ENCODE data around the gene CDK16.
A peak's percentile ranks its signal among the peaks of the same experiment; 100 is the strongest.

The CDK16 gene

DNA sequence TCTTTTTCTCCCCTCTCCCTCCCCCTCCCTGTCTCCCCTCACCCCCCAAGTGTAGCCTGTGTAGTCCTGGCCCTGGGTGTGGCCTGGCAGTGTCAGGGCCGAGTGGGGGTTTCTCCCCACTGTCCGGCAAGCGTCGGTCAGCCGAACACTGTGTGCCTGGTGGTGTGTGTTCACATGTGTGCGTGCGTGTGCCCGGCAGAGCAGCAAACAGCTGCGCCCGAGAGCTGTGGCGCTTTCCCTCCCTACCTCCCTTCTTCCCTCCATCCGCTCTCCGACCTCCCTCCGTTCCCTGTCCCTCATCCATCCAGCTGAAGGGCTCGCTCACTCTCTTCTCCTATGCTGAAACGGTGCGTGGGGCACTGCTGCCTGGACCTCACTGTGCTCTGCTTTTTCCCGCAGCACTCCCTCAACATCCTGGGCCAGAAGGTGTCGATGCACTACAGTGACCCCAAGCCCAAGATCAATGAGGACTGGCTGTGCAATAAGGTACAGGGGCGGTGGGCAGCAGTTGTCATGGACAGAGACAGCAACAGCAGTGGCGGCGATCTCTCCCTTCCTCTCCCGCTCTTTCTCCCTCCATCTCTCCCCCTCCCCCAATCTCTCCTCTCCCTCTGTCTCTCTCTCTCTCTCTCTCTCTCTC, 42.3 kb upstream of the CDK16 start:
- H3K4me3 Mint-ChIP-seq, result no peak overlapping the region
- no peak overlapping the region for H3K27ac Mint-ChIP-seq
- peaks cover 10% of the 10 kb centered on the region for H3K27me3 Mint-ChIP-seq (ENCODE audit: low read depth, poor library complexity)
- H3K9me3 Mint-ChIP-seq, result peaks cover 56% of the 10 kb centered on the region
- DNase-seq, result no peak
- TF ChIP-seq, protein P1, sequence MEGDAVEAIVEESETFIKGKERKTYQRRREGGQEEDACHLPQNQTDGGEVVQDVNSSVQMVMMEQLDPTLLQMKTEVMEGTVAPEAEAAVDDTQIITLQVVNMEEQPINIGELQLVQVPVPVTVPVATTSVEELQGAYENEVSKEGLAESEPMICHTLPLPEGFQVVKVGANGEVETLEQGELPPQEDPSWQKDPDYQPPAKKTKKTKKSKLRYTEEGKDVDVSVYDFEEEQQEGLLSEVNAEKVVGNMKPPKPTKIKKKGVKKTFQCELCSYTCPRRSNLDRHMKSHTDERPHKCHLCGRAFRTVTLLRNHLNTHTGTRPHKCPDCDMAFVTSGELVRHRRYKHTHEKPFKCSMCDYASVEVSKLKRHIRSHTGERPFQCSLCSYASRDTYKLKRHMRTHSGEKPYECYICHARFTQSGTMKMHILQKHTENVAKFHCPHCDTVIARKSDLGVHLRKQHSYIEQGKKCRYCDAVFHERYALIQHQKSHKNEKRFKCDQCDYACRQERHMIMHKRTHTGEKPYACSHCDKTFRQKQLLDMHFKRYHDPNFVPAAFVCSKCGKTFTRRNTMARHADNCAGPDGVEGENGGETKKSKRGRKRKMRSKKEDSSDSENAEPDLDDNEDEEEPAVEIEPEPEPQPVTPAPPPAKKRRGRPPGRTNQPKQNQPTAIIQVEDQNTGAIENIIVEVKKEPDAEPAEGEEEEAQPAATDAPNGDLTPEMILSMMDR (IDR thresholded peaks at IDR 0.05), result no peak
- H3K36me3 Mint-ChIP-seq (ENCODE audit: low read depth), result peaks cover 51% of the 10 kb centered on the region
- no peaks in the 10 kb centered on the region for H3K4me1 Mint-ChIP-seq

DNA sequence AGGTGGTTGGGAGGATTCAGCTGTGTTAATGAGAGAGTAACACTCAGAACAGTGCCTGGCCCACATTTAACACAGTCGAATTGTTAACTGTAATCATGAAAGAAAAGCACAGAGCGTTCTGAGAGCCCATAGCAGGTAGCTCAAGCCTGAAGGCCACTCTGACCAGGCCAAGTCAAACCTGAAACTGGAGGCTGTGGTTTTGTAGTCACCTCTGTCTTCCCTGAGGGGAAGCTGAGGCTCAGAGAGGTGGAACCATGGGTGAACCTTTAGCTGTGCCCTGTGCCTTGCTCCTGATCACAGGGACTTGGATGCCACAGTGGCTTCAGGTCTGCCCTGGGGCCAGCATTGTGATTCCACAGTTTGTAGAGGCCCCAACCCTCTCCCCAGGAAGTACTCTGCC, 41.4 kb upstream of the CDK16 start:
- TF ChIP-seq, protein P1 (IDR thresholded peaks at IDR 0.05), result no peak
- peaks cover 54% of the 10 kb centered on the region for H3K9me3 Mint-ChIP-seq
- H3K36me3 Mint-ChIP-seq (ENCODE audit: low read depth), result peaks cover 44% of the 10 kb centered on the region

DNA sequence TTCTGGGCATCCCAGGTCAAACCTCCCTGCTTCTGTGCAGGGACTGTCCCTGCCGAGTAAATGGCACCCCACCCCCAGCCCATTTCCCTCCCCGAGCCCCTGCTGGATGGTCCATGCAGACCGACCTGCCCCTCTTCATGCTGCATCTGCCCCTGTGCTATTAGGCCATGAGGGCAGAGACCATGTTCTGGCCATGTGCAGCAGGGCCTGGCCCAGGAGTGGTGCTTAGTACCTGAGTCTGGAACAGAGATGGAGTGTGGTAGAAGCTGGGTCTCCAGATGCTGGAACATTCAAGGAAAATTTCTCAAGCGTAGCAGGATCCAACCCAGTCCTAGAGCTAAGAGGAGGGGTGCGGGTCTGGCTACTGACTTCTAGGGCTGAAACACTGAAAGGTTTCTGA, 40.1 kb upstream of the CDK16 start:
- DNase-seq, result no peak
- Mint-ChIP-seq H3K4me1 (no peaks in the 10 kb centered on the region), H3K9me3 (peaks cover 55% of the 10 kb centered on the region), H3K4me3 (no peak overlapping the region), H3K27me3 (ENCODE audit: low read depth, poor library complexity) (peaks cover 10% of the 10 kb centered on the region), H3K36me3 (ENCODE audit: low read depth) (peaks cover 46% of the 10 kb centered on the region), H3K27ac (peak overlapping the region; percentile 47)
- TF ChIP-seq, protein P1 (IDR thresholded peaks at IDR 0.05), result no peak

More for the DNA sequence above, 41.4 kb upstream of the CDK16 start:
- H3K4me1 Mint-ChIP-seq, result no peaks in the 10 kb centered on the region
- DNase-seq, result no peak
- H3K27me3 Mint-ChIP-seq (ENCODE audit: low read depth, poor library complexity), result peaks cover 10% of the 10 kb centered on the region
- no peak overlapping the region for H3K27ac Mint-ChIP-seq
- no peak overlapping the region for H3K4me3 Mint-ChIP-seq

DNA sequence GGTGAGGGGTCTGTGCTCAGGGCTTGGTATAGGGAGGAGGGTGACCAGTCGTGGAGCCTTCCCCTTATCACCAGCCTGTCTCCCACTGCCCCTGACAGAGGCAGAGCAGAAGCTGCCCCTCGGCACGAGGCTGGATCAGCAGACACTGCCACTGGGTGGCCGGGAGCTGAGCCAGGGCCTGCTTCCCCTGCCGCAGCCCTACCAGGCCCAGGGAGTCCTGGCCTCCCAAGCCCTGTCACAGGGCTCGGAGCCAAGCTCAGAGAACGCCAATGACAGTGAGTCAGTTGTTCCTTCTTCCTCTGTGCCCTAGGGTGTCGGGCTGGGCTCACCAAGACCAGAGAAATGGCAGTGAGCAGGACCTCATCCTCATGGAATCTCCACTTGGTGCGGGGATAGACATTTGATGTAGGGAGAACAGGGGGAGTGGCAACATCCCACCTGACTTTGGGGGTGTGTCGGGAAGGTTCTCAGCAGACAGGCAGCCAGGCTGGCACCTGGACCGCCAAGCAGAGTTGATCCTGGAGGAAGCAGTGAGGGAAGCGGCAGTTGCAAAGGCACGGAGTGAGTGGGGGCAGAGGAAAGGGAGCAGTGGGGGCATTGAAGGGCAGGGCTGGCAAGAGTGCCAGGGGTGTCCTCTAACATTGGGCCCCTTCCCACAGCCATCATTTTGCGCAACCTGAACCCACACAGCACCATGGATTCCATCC, 39.1 kb upstream of the CDK16 start:
- H3K27me3 Mint-ChIP-seq (ENCODE audit: low read depth, poor library complexity), result peaks cover 10% of the 10 kb centered on the region
- H3K4me1 Mint-ChIP-seq, result no peaks in the 10 kb centered on the region
- H3K4me3 Mint-ChIP-seq, result no peak overlapping the region
- H3K36me3 Mint-ChIP-seq (ENCODE audit: low read depth), result peaks cover 38% of the 10 kb centered on the region
- H3K27ac Mint-ChIP-seq, result no peak overlapping the region
- TF ChIP-seq, protein P1 (IDR thresholded peaks at IDR 0.05), result no peak
- H3K9me3 Mint-ChIP-seq, result peaks cover 47% of the 10 kb centered on the region
- no peak for DNase-seq

DNA sequence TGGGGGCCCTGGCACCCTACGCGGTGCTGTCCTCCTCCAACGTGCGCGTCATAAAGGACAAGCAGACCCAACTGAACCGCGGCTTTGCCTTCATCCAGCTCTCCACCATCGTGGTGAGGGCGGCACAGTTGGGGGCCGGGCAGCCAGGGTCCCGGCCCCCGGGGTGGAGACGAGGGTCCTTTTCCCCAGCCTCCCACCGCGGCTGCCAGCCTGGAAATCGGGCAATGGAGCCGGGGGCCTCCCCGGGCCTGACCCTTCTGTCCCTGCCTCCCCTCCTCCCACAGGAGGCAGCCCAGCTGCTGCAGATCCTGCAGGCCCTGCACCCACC, 38.6 kb upstream of the CDK16 start:
- Mint-ChIP-seq H3K27me3 (ENCODE audit: low read depth, poor library complexity) (peaks cover 7% of the 10 kb centered on the region), H3K4me3 (no peak overlapping the region), H3K27ac (no peak overlapping the region), H3K36me3 (ENCODE audit: low read depth) (peaks cover 36% of the 10 kb centered on the region), H3K4me1 (no peaks in the 10 kb centered on the region), H3K9me3 (peaks cover 44% of the 10 kb centered on the region)
- DNase-seq, result no peak
- TF ChIP-seq, protein P1 (IDR thresholded peaks at IDR 0.05), result no peak

DNA sequence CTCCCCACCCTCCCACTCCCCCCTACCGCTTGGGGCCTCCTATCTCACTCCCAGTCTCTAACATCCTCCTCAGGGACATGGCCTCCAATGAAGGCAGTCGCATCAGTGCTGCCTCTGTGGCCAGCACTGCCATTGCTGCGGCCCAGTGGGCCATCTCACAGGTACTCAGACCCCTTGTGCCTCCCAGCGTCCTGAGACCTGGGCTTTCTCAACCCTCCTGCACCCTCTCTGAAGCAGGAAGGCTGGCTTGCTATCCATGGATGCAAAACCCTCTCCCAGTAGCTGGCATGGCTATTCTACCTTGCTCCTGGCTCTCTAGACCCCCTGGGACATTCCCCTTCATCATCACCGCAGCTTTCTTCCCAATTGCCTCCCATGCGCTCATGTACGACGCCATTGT, 38.1 kb upstream of the CDK16 start:
- no peaks in the 10 kb centered on the region for H3K4me1 Mint-ChIP-seq
- TF ChIP-seq, protein P1 (IDR thresholded peaks at IDR 0.05), result no peak
- peaks cover 36% of the 10 kb centered on the region for H3K36me3 Mint-ChIP-seq (ENCODE audit: low read depth)
- H3K27me3 Mint-ChIP-seq (ENCODE audit: low read depth, poor library complexity), result peaks cover 5% of the 10 kb centered on the region
- H3K27ac Mint-ChIP-seq, result no peak overlapping the region
- H3K4me3 Mint-ChIP-seq, result no peak overlapping the region
- no peak for DNase-seq
- peaks cover 44% of the 10 kb centered on the region for H3K9me3 Mint-ChIP-seq

All from nephron progenitor cell (in vitro differentiated cells).